NCI-H82 treated with DMSO at 0.1 percent for 48 hours (cell line): ENCODE measurements around the gene AK8.
"Not testable (repeated sequence)": the region's sequence is repeated elsewhere in the genome, so short reads cannot be mapped to it uniquely, and the experiment has no call there.

Experiments
- DNase-seq: peaks from one replicate; lab custom pipeline; 2025; ENCODE audit not compliant: unreplicated experiment; lab: John Stamatoyannopoulos, UW

Gene AK8

DNA sequence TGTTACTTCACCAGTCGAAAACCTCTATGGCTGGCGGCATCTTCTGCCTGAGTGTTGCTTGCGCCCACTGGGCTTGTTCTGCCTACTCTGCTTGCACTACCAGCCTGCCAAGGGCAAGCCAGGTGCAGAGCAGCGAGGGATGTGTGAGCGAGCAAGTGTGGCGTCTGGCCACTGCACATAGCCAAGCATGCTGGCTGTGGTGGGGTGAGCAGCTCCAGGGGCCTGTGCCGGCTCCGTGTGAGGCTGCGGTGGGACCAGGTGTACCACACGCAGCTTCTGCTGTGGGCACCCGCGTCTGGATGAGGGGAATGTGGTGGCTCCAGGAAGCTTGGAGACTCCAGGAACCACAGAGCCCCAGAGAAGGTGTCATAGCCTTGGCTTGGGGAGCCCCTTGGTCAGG lies 156.4 kb downstream of the AK8 start:
- DNase-seq, result no peak

DNA sequence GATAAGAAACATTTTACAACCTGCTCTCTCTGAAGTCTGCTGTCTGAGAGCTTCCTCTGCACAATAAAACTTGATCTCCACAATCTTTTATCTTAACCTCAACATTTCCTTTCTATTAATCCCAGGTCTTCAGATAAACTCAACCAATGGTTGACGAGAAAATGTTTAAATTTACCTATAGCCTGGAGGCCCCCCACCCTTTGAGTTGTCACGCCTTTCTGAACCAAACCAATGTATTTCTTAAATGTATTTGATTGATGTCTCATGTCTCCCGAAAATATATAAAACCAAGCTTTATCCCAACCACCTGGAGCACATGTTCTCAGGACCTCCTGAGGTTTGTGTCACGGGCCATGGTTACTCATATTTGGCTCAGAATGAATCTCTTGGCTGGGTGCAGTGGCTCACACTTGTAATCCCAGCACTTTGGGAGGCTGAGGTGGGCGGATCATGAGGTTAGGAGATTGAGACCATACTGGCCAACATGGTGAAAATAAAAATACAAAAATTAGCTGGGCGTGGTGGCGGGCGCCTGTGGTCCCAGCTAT lies 159.6 kb downstream of the AK8 start:
- DNase-seq, result not testable (repeated sequence)

DNA sequence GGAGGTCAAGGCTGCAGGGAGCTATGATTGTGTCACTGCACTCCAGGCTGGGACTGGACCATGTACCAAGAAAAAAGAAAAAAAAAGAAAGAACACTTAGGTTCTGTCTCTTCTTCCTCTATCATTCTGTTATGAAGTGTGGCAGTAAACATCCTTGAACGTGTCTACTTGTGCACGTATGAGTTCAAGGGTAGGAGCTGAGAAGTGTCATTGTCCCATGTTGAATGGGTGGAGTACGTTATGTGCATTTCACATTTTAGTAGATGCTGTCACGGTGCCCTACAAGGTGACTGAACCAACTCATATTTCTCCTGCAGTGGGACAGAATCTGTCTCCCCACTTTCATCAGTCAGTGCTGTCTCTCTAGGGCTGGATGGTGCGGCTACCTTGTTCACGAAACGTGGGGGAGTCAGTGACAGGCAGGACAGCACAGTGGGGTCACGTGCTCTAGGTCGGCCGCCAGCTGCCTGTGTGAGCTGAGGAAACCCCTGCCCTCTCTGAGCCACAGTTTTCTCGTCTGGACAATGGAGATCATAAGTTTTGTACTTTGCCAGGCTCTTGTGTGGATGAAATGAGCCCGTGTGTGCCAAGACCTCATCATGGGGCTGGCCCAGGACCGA lies 160.6 kb downstream of the AK8 start:
- DNase-seq, result no peak

DNA sequence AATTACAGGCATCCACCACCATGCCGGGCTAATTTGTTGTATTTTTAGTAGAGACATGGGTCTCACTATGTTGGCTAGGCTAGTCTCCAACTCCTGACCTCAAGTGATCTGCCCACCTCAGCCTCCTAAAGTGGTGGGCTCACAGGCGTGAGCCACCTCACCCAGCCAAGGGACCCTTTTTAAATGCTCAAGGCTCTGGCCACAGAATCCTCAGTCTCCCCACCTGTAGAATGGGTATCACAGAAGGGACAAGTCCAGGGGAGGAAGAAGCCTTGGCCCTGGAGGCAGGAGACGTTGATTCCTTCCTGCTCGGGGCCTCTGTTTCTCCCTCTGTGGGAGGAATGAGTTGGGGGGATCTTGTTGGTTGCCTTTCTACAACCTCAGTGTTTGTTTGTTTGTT lies 162.1 kb downstream of the AK8 start:
- DNase-seq, result no peak

DNA sequence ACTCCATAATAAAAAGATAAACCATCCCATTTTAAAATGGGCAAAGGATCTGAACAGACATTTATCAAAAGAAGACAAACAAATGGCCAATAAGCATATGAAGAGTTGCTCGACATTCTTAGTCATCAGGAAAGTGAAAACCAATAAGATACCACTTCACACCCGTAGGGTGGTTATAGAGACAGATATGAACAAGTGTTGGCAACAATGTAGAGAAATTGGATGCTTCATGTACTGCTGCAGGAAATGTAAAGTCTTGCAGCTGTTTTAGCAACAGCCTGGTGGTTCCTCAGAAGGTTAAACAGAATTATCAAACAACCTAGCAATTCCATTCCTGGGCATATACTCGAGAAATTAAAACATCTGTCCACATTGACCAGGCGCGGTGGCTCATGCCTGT lies 165.3 kb downstream of the AK8 start:
- no peak for DNase-seq

DNA sequence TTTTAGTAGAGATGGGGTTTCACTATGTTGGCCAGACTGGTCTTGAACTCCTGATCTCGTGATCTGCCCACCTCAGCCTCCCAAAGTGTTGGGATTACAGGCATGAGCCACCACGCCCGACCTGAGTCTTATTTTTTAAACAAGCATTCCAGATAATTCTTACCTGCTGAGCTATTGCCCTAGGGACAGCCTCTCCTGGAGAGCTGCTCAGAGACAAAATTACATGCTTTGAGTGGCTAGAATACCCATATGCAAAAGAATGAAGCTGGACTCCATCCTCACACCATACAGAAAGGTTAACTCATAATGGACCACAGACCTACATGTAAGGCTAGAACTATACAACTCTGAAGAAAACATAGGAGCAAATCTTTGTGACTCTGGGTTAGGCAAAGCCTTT lies 166.2 kb downstream of the AK8 start:
- no peak for DNase-seq

DNA sequence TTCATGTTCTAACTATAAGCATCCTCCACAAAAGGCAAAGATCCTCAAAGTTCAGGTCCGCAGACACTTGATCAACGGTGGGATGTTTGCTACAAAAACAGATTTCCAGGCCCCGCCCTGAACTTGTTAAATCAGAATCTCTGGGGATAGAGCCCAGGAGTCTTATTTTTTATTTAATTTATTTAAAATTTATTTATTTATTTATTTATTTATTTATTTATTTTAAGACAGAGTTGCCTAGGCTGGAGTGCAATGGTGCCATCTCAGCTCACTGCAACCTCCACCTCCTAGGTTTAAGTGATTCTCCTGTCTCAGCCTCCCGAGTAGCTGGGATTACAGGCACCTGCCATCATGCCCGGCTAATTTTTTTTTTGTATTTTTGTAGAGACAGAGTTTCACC lies 166.9 kb downstream of the AK8 start:
- not testable (repeated sequence) for DNase-seq

DNA sequence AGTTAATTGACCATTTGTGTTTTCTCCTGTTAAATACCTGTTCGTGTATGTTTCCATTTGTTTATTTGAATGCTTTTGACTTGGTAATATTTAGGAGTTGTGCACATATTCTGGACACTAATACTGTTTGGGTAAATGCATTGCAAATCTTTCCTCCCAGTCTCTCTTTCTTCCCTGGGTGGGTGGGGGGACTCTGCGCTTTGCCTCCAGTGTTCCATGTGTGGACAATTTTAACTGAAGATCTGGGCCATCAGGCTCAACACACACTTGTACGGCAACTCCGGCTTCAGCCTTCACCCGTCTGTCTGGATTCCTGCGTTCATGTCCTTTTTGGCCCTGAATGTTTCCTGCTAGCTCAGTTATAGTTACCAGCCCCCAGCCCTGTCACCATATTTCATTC lies 167.8 kb downstream of the AK8 start:
- DNase-seq, result no peak

DNA sequence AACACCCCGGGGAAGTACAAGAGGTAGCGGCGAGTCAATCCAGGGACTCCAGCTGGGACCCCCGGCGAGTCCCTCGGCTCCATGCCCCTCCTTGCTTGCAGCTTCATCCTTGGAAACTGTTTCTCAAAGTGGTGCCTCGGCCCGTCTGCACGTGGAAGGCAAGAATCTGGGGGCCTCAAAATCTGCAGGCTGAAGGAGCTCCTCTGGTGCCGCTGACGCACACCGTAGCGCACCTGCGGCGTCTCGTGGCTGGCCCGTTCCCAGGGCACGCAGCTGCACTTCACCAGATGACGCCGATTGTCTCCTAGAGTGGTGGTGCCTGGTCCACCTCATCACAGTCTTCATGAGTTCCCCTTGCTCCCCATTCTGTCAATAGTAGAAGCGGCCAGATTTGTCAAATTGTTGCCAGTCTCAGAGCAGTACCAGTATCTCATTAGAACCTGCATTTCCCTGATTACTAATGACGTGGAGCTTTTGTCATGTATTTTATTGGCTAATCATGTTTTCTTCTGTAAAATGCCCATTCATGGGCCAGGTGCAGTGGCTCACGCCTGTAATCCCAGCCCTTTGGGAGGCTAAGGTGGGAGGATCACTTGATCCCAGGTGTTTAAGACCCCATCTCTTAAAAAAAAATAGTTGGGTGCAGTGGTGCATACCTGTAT lies 169.2 kb downstream of the AK8 start:
- DNase-seq, result no peak

DNA sequence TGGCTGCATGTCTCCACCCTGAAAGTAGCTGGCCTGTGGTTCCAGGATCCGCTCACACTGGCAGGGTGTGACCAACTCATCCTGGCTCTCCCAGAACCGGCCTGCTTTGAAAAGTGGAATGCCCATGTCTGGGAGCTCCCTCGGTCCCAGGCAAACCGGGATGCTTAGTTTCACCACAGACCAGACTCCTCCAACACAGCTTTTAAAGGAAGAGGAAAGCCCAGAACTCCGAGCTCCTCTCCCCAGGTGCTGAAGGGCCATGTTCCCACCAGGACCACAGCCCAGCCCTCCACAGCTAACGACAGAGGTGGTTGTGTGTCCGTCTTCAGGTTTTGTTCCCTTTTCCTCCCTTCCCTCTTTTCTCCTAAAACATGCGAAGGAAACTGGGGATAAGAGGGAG lies 169.8 kb downstream of the AK8 start:
- DNase-seq, result no peak

DNA sequence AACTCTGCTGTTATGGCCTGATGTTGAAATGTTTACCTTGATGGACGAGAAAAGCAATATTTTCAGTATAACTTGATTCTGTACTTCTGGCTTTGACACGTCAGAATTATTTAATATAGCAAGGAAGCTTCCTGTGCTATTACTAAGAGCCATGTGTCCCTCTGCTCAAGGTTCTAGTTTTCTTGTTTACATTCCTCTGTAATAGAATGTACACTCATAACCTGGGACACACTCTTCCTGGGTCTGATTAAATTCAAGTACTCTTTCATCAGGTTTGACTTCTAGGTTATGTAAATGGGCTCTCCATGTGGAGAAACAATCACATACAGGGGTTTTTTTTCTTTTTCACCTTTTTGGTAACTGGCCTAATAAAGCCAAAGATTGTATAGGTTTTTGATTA lies 174.7 kb downstream of the AK8 start:
- DNase-seq, result no peak

DNA sequence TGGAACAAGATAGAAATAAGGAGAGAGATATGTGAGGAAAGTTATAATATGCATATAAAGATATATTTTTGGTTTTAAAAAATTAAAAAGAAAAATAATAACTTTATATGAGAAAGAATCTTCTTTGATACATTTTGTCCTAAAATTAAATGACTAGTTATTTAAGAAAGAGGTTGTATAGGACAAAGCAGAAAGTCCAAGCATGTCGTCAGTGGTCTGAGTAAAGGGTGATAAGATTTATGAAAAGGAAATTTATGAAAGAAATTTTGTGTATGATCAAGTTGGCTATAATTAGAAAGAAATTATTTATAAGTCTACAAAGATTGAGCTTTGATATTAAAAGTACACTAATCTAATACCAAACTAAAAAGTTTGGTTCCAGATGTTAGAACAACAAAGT lies 175.8 kb downstream of the AK8 start:
- DNase-seq, result no peak

DNA sequence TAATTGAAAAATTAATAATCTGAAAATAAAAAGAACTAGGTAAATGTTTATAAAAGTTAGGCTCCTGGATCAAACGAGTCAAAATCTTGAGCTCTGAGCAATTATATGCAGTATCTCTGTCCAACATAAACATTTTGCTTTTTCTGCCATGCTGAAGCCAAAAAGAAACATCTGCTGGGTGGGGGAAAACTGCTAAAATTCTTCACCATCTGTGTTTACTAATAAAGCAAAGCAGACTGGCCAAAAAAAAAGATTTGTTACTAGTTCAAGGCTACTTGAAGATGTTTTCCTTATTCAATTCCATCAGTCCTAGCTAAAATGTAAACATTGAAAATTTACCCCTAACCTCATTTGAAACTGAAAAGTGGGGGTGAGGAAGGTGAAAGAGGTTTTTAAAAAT lies 178.1 kb downstream of the AK8 start:
- DNase-seq, result no peak

DNA sequence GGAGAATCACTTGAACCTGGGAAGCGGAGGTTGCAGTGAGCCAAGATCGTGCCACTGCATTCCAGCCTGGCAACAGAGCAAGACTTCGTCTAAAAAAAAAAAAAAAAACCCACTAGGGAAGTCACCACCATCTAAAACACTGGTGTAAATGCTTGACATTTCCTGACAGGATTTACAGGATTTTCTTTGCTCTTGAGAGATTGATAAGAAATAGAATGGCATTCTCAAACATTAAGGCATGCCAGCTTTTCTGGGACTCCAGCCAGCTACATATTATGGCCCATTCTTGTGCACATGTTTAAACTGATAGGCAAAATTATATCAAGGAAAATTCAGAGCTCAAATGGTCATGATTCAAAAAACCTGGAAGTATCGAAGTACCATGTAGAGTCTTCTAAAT lies 179.1 kb downstream of the AK8 start:
- no peak for DNase-seq

DNA sequence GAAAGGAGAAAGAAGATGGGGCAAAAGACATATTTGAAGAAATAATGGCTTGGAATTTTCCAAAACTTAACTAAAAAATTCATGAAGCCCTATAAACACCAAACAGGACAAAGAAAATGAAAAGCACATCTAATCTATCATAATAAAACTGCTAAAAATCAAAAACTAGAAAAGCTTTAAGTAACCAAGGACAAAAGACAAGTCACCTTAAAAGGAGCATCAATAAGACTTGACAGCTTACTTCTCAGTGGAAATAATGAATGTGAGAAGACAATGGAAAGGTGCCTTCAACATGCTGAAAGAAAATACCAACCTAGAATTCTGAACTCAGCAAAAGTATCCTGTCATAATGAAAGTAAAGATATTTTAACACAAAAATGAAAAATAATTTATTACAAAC lies 180.9 kb downstream of the AK8 start:
- no peak for DNase-seq

DNA sequence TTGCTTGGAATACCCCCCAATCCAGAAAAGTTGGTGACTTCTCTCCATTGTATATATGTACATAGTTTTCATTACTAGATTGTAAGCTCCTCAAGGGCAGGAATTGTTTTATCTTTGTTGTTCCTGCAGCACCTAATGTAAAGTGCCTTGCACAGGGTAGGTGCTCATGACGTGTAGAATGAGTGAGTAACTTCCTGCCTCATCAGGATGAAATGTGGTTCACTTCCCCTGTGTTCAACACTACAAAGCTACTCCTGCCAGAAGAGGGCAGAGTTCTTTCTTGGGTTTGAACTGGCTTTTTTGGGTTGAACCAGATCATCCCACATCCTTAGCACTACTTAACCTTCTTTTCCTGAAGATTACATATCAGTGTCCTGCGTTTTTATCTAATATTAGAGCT lies 183.9 kb downstream of the AK8 start:
- no peak for DNase-seq

DNA sequence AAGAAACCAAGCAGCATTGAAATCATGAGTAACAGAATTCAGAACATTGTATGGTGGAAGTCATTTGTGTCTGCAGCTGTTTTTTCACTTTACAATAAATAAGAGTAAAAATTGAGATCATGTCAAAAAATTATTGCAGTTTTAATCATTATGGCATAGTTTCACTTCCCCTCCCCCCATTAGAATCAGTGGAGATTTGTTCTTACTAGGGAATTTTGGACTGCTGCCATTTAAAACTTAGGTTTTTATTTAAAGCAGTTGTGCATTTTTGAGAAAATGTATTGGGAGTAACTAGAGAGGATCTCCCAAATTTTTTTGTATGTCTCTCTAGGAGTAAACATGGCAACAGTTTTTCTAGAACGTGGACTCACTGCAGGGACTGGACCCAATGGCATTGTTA lies 187.4 kb downstream of the AK8 start:
- no peak for DNase-seq

DNA sequence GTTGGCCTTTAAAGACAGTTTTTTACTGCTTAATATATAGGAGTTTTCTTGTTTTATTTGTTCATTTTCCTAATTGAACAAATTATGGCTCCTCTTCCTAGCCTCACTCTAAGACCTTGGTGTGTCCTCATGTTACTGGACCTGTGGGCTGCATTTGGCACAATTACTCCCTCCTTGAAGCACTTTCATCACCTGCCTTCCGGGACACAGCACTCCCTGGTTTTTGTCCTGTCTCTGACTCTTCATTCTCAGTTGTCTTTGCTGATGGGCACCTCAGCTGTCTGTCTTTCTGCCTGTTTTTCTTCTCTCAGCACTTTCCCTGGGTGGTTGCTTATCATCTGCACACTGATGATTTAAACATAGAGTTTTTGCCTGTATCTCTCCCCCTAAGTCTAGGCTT lies 194.2 kb downstream of the AK8 start:
- no peak for DNase-seq

DNA sequence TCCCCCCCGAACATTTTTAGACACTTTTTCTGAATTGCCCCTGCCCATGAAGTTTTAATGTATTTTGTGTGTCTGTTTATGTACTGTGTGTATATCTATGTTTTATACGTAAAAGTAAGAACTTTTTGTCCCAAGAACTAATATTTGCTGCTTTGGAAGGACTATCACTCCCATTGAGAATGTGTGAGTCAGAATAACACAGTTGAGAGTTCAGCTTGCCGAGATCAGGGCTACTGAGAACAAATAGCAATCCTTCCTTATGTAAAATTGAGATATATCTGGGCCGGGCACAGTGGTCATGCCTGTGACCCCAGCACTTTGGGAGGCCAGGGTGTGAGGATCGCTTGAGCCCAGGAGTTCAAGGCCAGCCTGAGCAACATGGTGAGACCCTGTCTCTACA lies 196.5 kb downstream of the AK8 start:
- DNase-seq, result no peak

DNA sequence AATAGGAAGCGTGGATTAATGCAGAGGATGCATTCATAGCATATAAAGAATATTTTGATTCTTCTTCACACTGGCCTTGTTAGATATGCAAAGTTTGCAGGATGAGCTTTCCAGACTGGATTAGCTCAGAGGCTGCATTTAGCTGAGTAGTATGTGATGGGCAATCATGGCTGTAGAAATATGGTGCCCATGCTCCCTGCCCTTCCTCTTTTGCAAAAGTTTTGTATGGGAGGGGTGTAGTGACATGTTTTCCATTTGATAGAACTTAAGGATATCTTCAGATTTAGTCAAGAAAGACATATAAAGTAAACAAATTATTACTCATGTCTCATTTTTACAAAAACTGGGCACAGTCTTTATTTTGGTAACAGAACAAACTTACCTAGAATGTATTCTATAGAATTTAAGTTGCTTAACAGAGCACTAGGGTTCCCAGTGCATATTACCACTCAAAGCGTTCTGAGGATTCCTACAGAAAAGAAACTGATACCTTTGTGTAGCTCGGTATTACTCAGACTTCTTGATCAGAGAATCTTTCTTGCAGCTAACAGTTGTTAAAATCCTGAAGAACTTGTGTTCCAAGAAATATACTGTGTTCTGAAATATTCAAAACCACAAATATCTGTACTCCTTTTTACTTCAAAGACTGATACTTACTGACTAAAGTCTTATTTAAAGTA lies 198.0 kb downstream of the AK8 start:
- no peak for DNase-seq

DNA sequence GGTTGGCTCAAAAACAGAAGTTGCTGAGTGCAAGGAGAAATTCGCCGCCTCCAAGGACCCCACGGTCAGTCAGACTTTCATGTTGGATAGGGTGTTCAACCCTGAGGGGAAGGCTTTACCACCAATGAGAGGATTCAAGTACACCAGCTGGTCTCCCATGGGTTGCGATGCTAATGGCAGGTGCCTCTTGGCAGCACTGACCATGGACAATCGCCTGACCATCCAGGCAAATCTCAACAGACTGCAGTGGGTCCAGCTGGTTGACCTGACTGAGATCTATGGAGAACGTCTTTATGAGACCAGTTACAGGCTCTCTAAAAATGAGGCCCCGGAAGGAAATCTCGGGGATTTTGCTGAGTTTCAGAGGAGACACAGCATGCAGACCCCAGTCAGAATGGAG lies 200.1 kb downstream of the AK8 start:
- DNase-seq, result no peak
